A673 (cell line): Measurements from ENCODE around the gene CD96. TPM values are rescaled to one million over a fixed set of nuclear protein-coding genes. Genes with fewer than 3 reads are reported as not detected.

Experiments
- BruUV-seq: library from RNA; stranded (reverse); fragments of 400-500 nt; replicated peaks from 2 replicates; lab custom pipeline; 2021; lab: Mats Ljungman, UMichigan
- CTCF ChIA-PET: fragments of 300-600 bp; sonication (Branson Sonifier 250); formaldehyde crosslinking; loops from one replicate; lab custom pipeline; 2022; ENCODE audit warnings: antibody characterized with exemption; lab: Charles Lee
- POLR2A ChIA-PET: fragments of 300-600 bp; sonication (Branson Sonifier 250); formaldehyde crosslinking; loops from one replicate; lab custom pipeline; 2022; ENCODE audit warnings: antibody characterized with exemption; ENCODE audit not compliant: low non-redundant PET; lab: Charles Lee
- DNase-seq: peaks from one replicate; pipeline ENCODE4 v3.0.0-alpha.2; 2015; ENCODE audit warnings: low spot score
- H3K27ac ChIP-seq: fragments of 200-600 bp; sonication (generic); 2 replicates; pipeline ENCODE4 v1.5.1; 2016; ENCODE audit warnings: mixed run types, low read depth, mild to moderate bottlenecking, mixed read lengths, antibody characterized with exemption, low read length; ENCODE audit not compliant: poor library complexity, severe bottlenecking
- H3K27me3 ChIP-seq: fragments of 200-600 bp; sonication (generic); replicated peaks from 2 replicates; pipeline ENCODE4 v1.6.1; 2017; ENCODE audit warnings: mixed run types, low read depth, mild to moderate bottlenecking, mixed read lengths, antibody characterized with exemption, low read length; ENCODE audit not compliant: insufficient read depth, poor library complexity
- H3K36me3 ChIP-seq: fragments of 200-600 bp; sonication (generic); 2 replicates; pipeline ENCODE4 v1.6.1; 2016; ENCODE audit warnings: mixed run types, mild to moderate bottlenecking, mixed read lengths, antibody characterized with exemption, low read length; ENCODE audit not compliant: insufficient read depth, poor library complexity, severe bottlenecking
- H3K4me1 ChIP-seq: fragments of 200-600 bp; sonication (generic); 2 replicates; pipeline ENCODE4 v1.6.1; 2017; ENCODE audit warnings: mixed run types, mild to moderate bottlenecking, mixed read lengths, antibody characterized with exemption, low read length; ENCODE audit not compliant: insufficient read depth, poor library complexity, severe bottlenecking
- H3K4me3 ChIP-seq: fragments of 200-600 bp; sonication (generic); 2 replicates; pipeline ENCODE4 v1.5.1; 2016; ENCODE audit warnings: low read depth, mixed run types, mild to moderate bottlenecking, mixed read lengths, low read length; ENCODE audit not compliant: poor library complexity, severe bottlenecking
- H3K9me3 ChIP-seq: fragments of 200-600 bp; sonication (generic); 2 replicates; pipeline ENCODE4 v1.6.1; 2016; ENCODE audit warnings: mixed run types, low read depth, mild to moderate bottlenecking, mixed read lengths, antibody characterized with exemption, low read length; ENCODE audit not compliant: poor library complexity, severe bottlenecking
- CTCF ChIP-seq: fragments of 300-800, 200-600 bp; sonication (generic); conservative IDR thresholded peaks from 2 replicates; pipeline ENCODE4 v1.5.1; 2017; ENCODE audit warnings: low read depth, mild to moderate bottlenecking, antibody characterized with exemption, low read length, moderate library complexity, mixed read lengths
- EZH2 ChIP-seq: fragments of 200-600 bp; sonication (generic); IDR thresholded peaks from 2 replicates; pipeline ENCODE4 v1.6.1; 2017; ENCODE audit warnings: borderline replicate concordance, low read depth, mild to moderate bottlenecking, mixed read lengths, antibody characterized with exemption, low read length; ENCODE audit not compliant: poor library complexity, severe bottlenecking
- intact Hi-C: fragments of 100-400 bp; cut with micrococcal nuclease; formaldehyde crosslinking; loops from one replicate; pipeline ENCODE4 v1.10.0; 2022; ENCODE audit not compliant: unreplicated experiment
- total RNA-seq: library from RNA; stranded (reverse); gene quantifications from 2 replicates; pipeline ENCODE4 v1.2.3, GENCODE V29; 2021

The CD96 gene
- total RNA-seq, 1 experiment from 2014 or later = not detected

- Histone ChIP-seq H3K36me3 (no peaks in the 10 kb centered on the region), H3K9me3 (no peaks in the 10 kb centered on the region), H3K4me1 (no peaks in the 10 kb centered on the region), H3K4me3 (no peak overlapping the region), H3K27me3 (no peaks in the 10 kb centered on the region), H3K27ac (no peak overlapping the region)
- intact Hi-C loops = loop anchor here (5.0 kb wide), 1 partner anchor 301 kb away; no protein-coding TSS in a partner anchor
- CTCF ChIA-PET = interaction anchor here (0.7 to 1.2 kb wide), 2 partner anchors 13 to 347 kb away, joined by 5 to 6 read pairs; no protein-coding TSS in a partner anchor
- no TSS peak for BruUV-seq
- TF ChIP-seq EZH2 (no peak), CTCF (no peak)
- DNase-seq = no peak
- POLR2A ChIA-PET = no interaction called here
These were observed 124.2 kb downstream of the CD96 start for GRCh38 chr3:111666041-111666735.

GRCh38 chr3:111667170-111667569 is 125.2 kb downstream of the CD96 start:
- no peak for DNase-seq
- Histone ChIP-seq H3K9me3 (no peaks in the 10 kb centered on the region), H3K4me3 (no peak overlapping the region), H3K27ac (no peak overlapping the region), H3K4me1 (no peaks in the 10 kb centered on the region), H3K27me3 (no peaks in the 10 kb centered on the region), H3K36me3 (no peaks in the 10 kb centered on the region)
- intact Hi-C loops = loop anchor here (5.0 kb wide), 1 partner anchor 300 kb away; no protein-coding TSS in a partner anchor
- ChIA-PET POLR2A (no interaction called here), CTCF (interaction anchor here (0.6 to 1.2 kb wide), 2 partner anchors 199 to 346 kb away, joined by 4 to 5 read pairs; no protein-coding TSS in a partner anchor)
- BruUV-seq = no TSS peak
- TF ChIP-seq CTCF (no peak), EZH2 (no peak)

GRCh38 chr3:111667621-111668239 is 125.7 kb downstream of the CD96 start:
- no peak for DNase-seq
- H3K4me1 ChIP-seq = no peaks in the 10 kb centered on the region
- H3K4me3 ChIP-seq = no peak overlapping the region
- intact Hi-C loops = loop anchor here (5.0 kb wide), 1 partner anchor 300 kb away; no protein-coding TSS in a partner anchor
- H3K36me3 ChIP-seq = no peaks in the 10 kb centered on the region
- TF ChIP-seq CTCF (no peak), EZH2 (no peak)
- POLR2A ChIA-PET = no interaction called here
- no TSS peak for BruUV-seq
- H3K27ac ChIP-seq = no peak overlapping the region
- H3K27me3 ChIP-seq = no peaks in the 10 kb centered on the region
- CTCF ChIA-PET = interaction anchor here (0.6 to 1.2 kb wide), 2 partner anchors 199 to 346 kb away, joined by 4 to 5 read pairs; no protein-coding TSS in a partner anchor
- no peaks in the 10 kb centered on the region for H3K9me3 ChIP-seq
